Measurements from ENCODE around the gene TAAR6. TPM values are rescaled to one million over a fixed set of nuclear protein-coding genes. Genes with fewer than 3 reads are reported as not detected.

The TAAR6 gene
- total and polyA plus RNA-seq, 2 of the 8 experiments (the other 6 are each of a cell fraction or from before 2014, with no cell fraction given): 0.06 TPM; not detected in 1

- WGBS, 2 experiments (ENCODE audit: extremely low coverage in 1 of 2, insufficient coverage in 1 of 2, insufficient read length in 1 of 2, insufficient replicate concordance in 2 of 2, low coverage in 1 of 2, low lambda C conversion rate in 2 of 2, missing lambda C conversion rate in 1 of 2): 91% methylated on average over 5 of the region's 5 CpGs; no CpG with 5 or more reads in 1 of the 2 experiments
- CTCF ChIA-PET (ENCODE audit: partially characterized antibody): interaction anchor here (0.8 to 2.3 kb wide), 4 partner anchors 10 to 301 kb away, joined by 3 to 5 read pairs (median 3); no protein-coding TSS in a partner anchor
- no peak overlapping the region for H3K23ac ChIP-seq (ENCODE audit: insufficient read length)
- TF ChIP-seq CHD2 (IDR thresholded peaks at IDR 0.05; ENCODE audit: low read length) (no peak), TAF1 (IDR thresholded peaks at IDR 0.05; ENCODE audit: low read depth, low read length) (no peak), BACH1 (IDR thresholded peaks at IDR 0.05; ENCODE audit: low read length) (no peak), TBP (IDR thresholded peaks at IDR 0.05; ENCODE audit: low read depth, low read length) (no peak), CEBPB (IDR thresholded peaks at IDR 0.05; ENCODE audit: low read depth, low read length) (no peak), KDM4A (IDR thresholded peaks at IDR 0.05; ENCODE audit: low read depth, low read length, severe bottlenecking) (no peak), FOSL1 (IDR thresholded peaks at IDR 0.05; ENCODE audit: insufficient read depth, low read depth, low read length) (no peak), RFX5 (IDR thresholded peaks at IDR 0.05; ENCODE audit: borderline replicate concordance, low read depth, low read length) (no peak), RNF2 (IDR thresholded peaks at IDR 0.05; ENCODE audit: borderline replicate concordance, low read depth, low read length, missing control alignments, poor library complexity, severe bottlenecking) (no peak), GTF2F1 (IDR thresholded peaks at IDR 0.05; ENCODE audit: borderline replicate concordance, low read depth, low read length) (no peak), PHF8 (conservative IDR thresholded peaks at IDR 0.05; ENCODE audit: low read depth, low read length) (no peak), E2F6 (IDR thresholded peaks at IDR 0.05) (no peak), ASH2L (IDR thresholded peaks at IDR 0.05; ENCODE audit: low read length) (no peak), ATF3 (IDR thresholded peaks at IDR 0.05; ENCODE audit: insufficient read depth, low read depth, low read length) (no peak)
These were observed 45.5 kb upstream of the TAAR6 start for GRCh38 chr6:132524646-132525045.

More at GRCh38 chr6:132524646-132525045, 45.5 kb upstream of the TAAR6 start:
- POLR2A ChIA-PET (ENCODE audit: partially characterized antibody): no interaction called here
- Histone ChIP-seq H3K4me1 (replicated peaks in 1 of 4; ENCODE audit: control insufficient read depth in 3 of 4, insufficient read depth in 4 of 4, low read length in 3 of 4) (peaks cover 0 to 2% (median 0%) of the 10 kb centered on the region in 4 experiments; a peak in 2 of 7 replicates), H4K8ac (ENCODE audit: extremely low read depth, insufficient read depth, low read length) (no peak overlapping the region), H3K27me3 (replicated peaks in 1 of 4; ENCODE audit: control insufficient read depth in 3 of 4, extremely low read depth in 1 of 4, insufficient read depth in 3 of 4, low read length in 3 of 4) (no peaks in the 10 kb centered on the region), H2AFZ (ENCODE audit: low read length) (no peak overlapping the region), H3K18ac (ENCODE audit: extremely low read depth, low read length) (no peak overlapping the region), H2BK120ac (replicated peaks; ENCODE audit: low read depth, low read length) (no peak overlapping the region), H4K5ac (ENCODE audit: insufficient read length, low read depth, low read length) (no peak overlapping the region), H3K4ac (replicated peaks; ENCODE audit: insufficient read length, low read depth, low read length) (no peak overlapping the region), H4K91ac (replicated peaks; ENCODE audit: insufficient read length, low read length) (no peak overlapping the region), H2BK20ac (ENCODE audit: low read length) (no peak overlapping the region), H3K4me3 (ENCODE audit: extremely low read depth in 1 of 4, insufficient read depth in 2 of 4, low read depth in 3 of 4, low read length in 4 of 4) (no peak overlapping the region), H3K9ac (replicated peaks in 1 of 4; ENCODE audit: extremely low read depth in 1 of 4, low read depth in 3 of 4, low read length in 3 of 4) (no peak overlapping the region), H3K36me3 (ENCODE audit: control insufficient read depth in 2 of 4, insufficient read depth in 4 of 4, low read length in 3 of 4) (no peaks in the 10 kb centered on the region), H3K79me2 (ENCODE audit: control insufficient read depth in 1 of 2, insufficient read depth in 2 of 2, low read length in 2 of 2) (no peaks in the 10 kb centered on the region), H2BK12ac (ENCODE audit: low read depth, low read length) (no peak overlapping the region), H3K23me2 (ENCODE audit: low read depth, low read length) (no peaks in the 10 kb centered on the region), H4K20me1 (replicated peaks in 1 of 2; ENCODE audit: control insufficient read depth in 1 of 2, insufficient read depth in 2 of 2, low read length in 2 of 2) (no peaks in the 10 kb centered on the region), H2BK5ac (ENCODE audit: low read depth, low read length) (no peak overlapping the region), H3K56ac (replicated peaks; ENCODE audit: insufficient read length, low read depth, low read length) (no peak overlapping the region), H3K14ac (ENCODE audit: insufficient read length) (no peak overlapping the region), H3K4me2 (ENCODE audit: insufficient read depth in 1 of 2, low read depth in 2 of 2, low read length in 2 of 2) (no peak overlapping the region), H2BK15ac (ENCODE audit: low read length) (no peak overlapping the region), H3K9me3 (ENCODE audit: insufficient read depth in 2 of 2, low read depth in 1 of 2, low read length in 1 of 2) (no peaks in the 10 kb centered on the region), H3K79me1 (ENCODE audit: low read depth, low read length) (no peaks in the 10 kb centered on the region), H3K27ac (ENCODE audit: low read depth, low read length) (no peak overlapping the region), H2AK5ac (ENCODE audit: low read depth, low read length) (no peak overlapping the region)
- no peak for DNase-seq (ENCODE audit: low read depth in 1 of 2, low spot score in 2 of 2)
- FAIRE-seq: no peak
